Thyroid gland (tissue), 4 donors: ENCODE results near the gene RBM15B. TPM values are rescaled to one million over a fixed set of nuclear protein-coding genes. Genes with fewer than 3 reads are reported as not detected.
"Not testable (repeated sequence)": the region's sequence is repeated elsewhere in the genome, so short reads cannot be mapped to it uniquely, and the experiment has no call there.

Experiments used
- DNase-seq, 2 donors: peaks; one replicate each; pipeline ENCODE4 v3.0.0-alpha.2; 2019
- H3K27ac ChIP-seq, 3 donors: fragments of 200-600 bp; sonication (generic); 1 replicate in 2 of 3; 2 replicates in 1 of 3; pipeline ENCODE4 v1.5.1; 2016 to 2019; ENCODE audit warnings: mild to moderate bottlenecking in 1 of 3, moderate library complexity in 1 of 3
- H3K27me3 ChIP-seq: fragments of 200-600 bp; sonication (generic); one replicate; pipeline ENCODE4 v1.5.1; 2019
- H3K36me3 ChIP-seq, 2 donors: fragments of 200-600 bp; sonication (generic); one replicate each; pipeline ENCODE4 v1.5.1; 2016 to 2019
- H3K4me1 ChIP-seq, 2 donors: fragments of 200-600 bp; sonication (generic); one replicate each; pipeline ENCODE4 v1.5.1; 2017 to 2019
- H3K4me3 ChIP-seq, 3 donors: fragments of 200-600 bp; sonication (generic); replicated peaks in 1 of 3; 1 replicate in 2 of 3; 2 replicates in 1 of 3; pipeline ENCODE4 v1.5.1; 2016; ENCODE audit warnings: mild to moderate bottlenecking in 1 of 3
- H3K9me3 ChIP-seq: fragments of 200-600 bp; sonication (generic); one replicate; pipeline ENCODE4 v1.5.1; 2017
- CTCF ChIP-seq, 6 experiments: fragments of 200-600 bp in 3 of 6; fragments of 450-650 bp in 3 of 6; sonication (generic) in 3 of 6; IDR thresholded peaks; one replicate each; pipeline ENCODE4 v1.5.1; 2016 to 2019; ENCODE audit warnings: antibody characterized with exemption in 6 of 6, mild to moderate bottlenecking in 2 of 6, inconsistent platforms in 1 of 6, moderate library complexity in 1 of 6
- POLR2A ChIP-seq, 2 donors: fragments of 450-650 bp; IDR thresholded peaks; one replicate each; pipeline ENCODE4 v1.6.1; 2017; ENCODE audit warnings: antibody characterized with exemption in 2 of 2, mild to moderate bottlenecking in 2 of 2, moderate library complexity in 1 of 2
- WGBS, 2 donors: methylation state at CpG; one replicate each; pipeline ENCODE4 v1.1.5; 2017; 5-methylcytosine and 5-hydroxymethylcytosine counted together
- intact Hi-C: fragments of 100-400 bp; cut with DNase I; formaldehyde crosslinking; loops from one replicate; pipeline ENCODE4 v1.15.1; 2023
- total RNA-seq, 4 donors: library from RNA; depleted of rRNA; stranded (reverse); fragments of >200 nt; gene quantifications; one replicate each; pipeline ENCODE4 v1.2.3, GENCODE V29; 2016

The RBM15B gene
- total RNA-seq, 4 donors from 2014 or later, result 29.4 to 50.0 (median 38.9) TPM

GRCh38 chr3:51384726-51385473 is 6.2 kb upstream of the RBM15B start, which contains the start of gene MANF:
Gene MANF, plus strand, starts transcription at chr3:51385291. Its CDS starts 52 bp downstream, at chr3:51385343.
- H3K27me3 ChIP-seq, result no peaks in the 10 kb centered on the region
- peak; percentile 99 for DNase-seq
- intact Hi-C loops, result loop anchor here (5.0 to 10.0 kb wide), 2 partner anchors 590 to 768 kb away; partner anchors contain the start of genes ABHD14A, ABHD14B and MAPKAPK3
- H3K27ac ChIP-seq, result peak within 1 kb of the TSS; percentile 87 to 96 (median 90)
- peak within 1 kb of the TSS; percentile 71 to 81 (median 71) for H3K4me3 ChIP-seq
- H3K4me1 ChIP-seq, result peaks cover 29 to 51% of the 10 kb centered on the region in 2 donors
- WGBS, 2 donors, result 1% methylated on average over 30 to 43 of the region's 65 CpGs
- no peaks in the 10 kb centered on the region for H3K9me3 ChIP-seq
- H3K36me3 ChIP-seq, result peaks cover 17 to 24% of the 10 kb centered on the region in 2 donors
- TF ChIP-seq CTCF (IDR thresholded peaks at IDR 0.05) (peak in 4 of 6 experiments; percentile 8 to 34 (median 23)), POLR2A (IDR thresholded peaks at IDR 0.05) (peak in 1 of 2 donors; percentile 94)

GRCh38 chr3:51385621-51386091 is 5.4 kb upstream of the RBM15B start:
- peaks cover 20 to 27% of the 10 kb centered on the region in 2 donors for H3K36me3 ChIP-seq
- no peaks in the 10 kb centered on the region for H3K27me3 ChIP-seq
- DNase-seq, result no peak
- H3K9me3 ChIP-seq, result no peaks in the 10 kb centered on the region
- no peak for TF ChIP-seq POLR2A (IDR thresholded peaks at IDR 0.05)
- no peak for TF ChIP-seq CTCF (IDR thresholded peaks at IDR 0.05)
- peaks cover 36 to 58% of the 10 kb centered on the region in 2 donors for H3K4me1 ChIP-seq
- peak overlapping the region; percentile 87 to 90 (median 90) for H3K27ac ChIP-seq
- H3K4me3 ChIP-seq, result peak overlapping the region; percentile 71 to 81 (median 71)
- intact Hi-C loops, result loop anchor here (10.0 kb wide), 1 partner anchor 589 kb away; the partner anchor contains the start of genes ABHD14A and ABHD14B
- WGBS, 2 donors, result 2 to 3% methylated on average over 18 of the region's 18 CpGs

- H3K4me1 ChIP-seq, result peaks cover 38 to 60% of the 10 kb centered on the region in 2 donors
- peaks cover 20 to 27% of the 10 kb centered on the region in 2 donors for H3K36me3 ChIP-seq
- no peaks in the 10 kb centered on the region for H3K27me3 ChIP-seq
- H3K9me3 ChIP-seq, result no peaks in the 10 kb centered on the region
- no peak for DNase-seq
- intact Hi-C loops, result loop anchor here (10.0 kb wide), 1 partner anchor 588 kb away; the partner anchor contains the start of genes ABHD14A and ABHD14B
- peak in 1 of 6 experiments; percentile 29 for TF ChIP-seq CTCF (IDR thresholded peaks at IDR 0.05)
- no peak for TF ChIP-seq POLR2A (IDR thresholded peaks at IDR 0.05)
- peak overlapping the region; percentile 87 to 90 (median 90) for H3K27ac ChIP-seq
- 24 to 26% methylated on average over 8 of the region's 8 CpGs for WGBS, 2 donors
- H3K4me3 ChIP-seq, result peak overlapping the region; percentile 36 to 81 (median 71)
Observed at GRCh38 chr3:51386159-51386851, 4.8 kb upstream of the RBM15B start.

GRCh38 chr3:51386852-51387229 is 4.2 kb upstream of the RBM15B start:
- TF ChIP-seq POLR2A (IDR thresholded peaks at IDR 0.05) (no peak), CTCF (IDR thresholded peaks at IDR 0.05) (no peak)
- no peaks in the 10 kb centered on the region for H3K27me3 ChIP-seq
- WGBS, 2 donors, result 80 to 92% methylated on average over 5 of the region's 5 CpGs
- H3K9me3 ChIP-seq, result no peaks in the 10 kb centered on the region
- peak overlapping the region; percentile 36 to 81 (median 71) for H3K4me3 ChIP-seq
- no peak for DNase-seq
- H3K4me1 ChIP-seq, result peaks cover 39 to 62% of the 10 kb centered on the region in 2 donors
- peak overlapping the region; percentile 87 to 90 (median 90) for H3K27ac ChIP-seq
- intact Hi-C loops, result loop anchor here (10.0 kb wide), 1 partner anchor 588 kb away; the partner anchor contains the start of genes ABHD14A and ABHD14B
- peaks cover 20 to 27% of the 10 kb centered on the region in 2 donors for H3K36me3 ChIP-seq

GRCh38 chr3:51387281-51387680 is 3.8 kb upstream of the RBM15B start:
- Histone ChIP-seq H3K27ac (peak overlapping the region; percentile 87 to 90 (median 90)), H3K36me3 (peaks cover 20 to 27% of the 10 kb centered on the region in 2 donors), H3K4me1 (peaks cover 43 to 66% of the 10 kb centered on the region in 2 donors), H3K4me3 (peak overlapping the region in 2 of 3 donors; percentile 71 to 81)
- H3K27me3 ChIP-seq, H3K9me3 ChIP-seq: not testable (repeated sequence)
- intact Hi-C loops, result loop anchor here (10.0 kb wide), 1 partner anchor 588 kb away; the partner anchor contains the start of genes ABHD14A and ABHD14B
- WGBS, 2 donors, result 58 to 69% methylated on average over 6 of the region's 6 CpGs
- peak; percentile 35 to 56 for DNase-seq
